AG04450 (cell line): ENCODE measurements around the gene IFT122. TPM values are rescaled to one million over a fixed set of nuclear protein-coding genes. Genes with fewer than 3 reads are reported as not detected.
"Not testable (repeated sequence)": the region's sequence is repeated elsewhere in the genome, so short reads cannot be mapped to it uniquely, and the experiment has no call there.

Experiments
- CTCF ChIA-PET: fragments of 300-600, 350-600 bp; formaldehyde crosslinking; extraction: SDS; loops from one replicate; lab custom pipeline; 2022; ENCODE audit warnings: antibody characterized with exemption, inconsistent platforms; lab: Charles Lee
- POLR2A ChIA-PET: fragments of 350-600 bp; formaldehyde crosslinking; extraction: SDS; loops from one replicate; lab custom pipeline; 2021; ENCODE audit warnings: antibody characterized with exemption, inconsistent platforms; lab: Yijun Ruan, JAX
- DNase-seq: peaks from one replicate; pipeline ENCODE4 v3.0.0-alpha.2; 2011; ENCODE audit warnings: low read depth, low spot score
- H3K27ac ChIP-seq: one replicate; pipeline ENCODE4 v1.5.1; 2012; ENCODE audit warnings: low read depth, low read length, control low read depth
- H3K27me3 ChIP-seq: one replicate; pipeline ENCODE4 v1.6.0; 2012; ENCODE audit warnings: low read length; ENCODE audit not compliant: control insufficient read depth, insufficient read depth
- H3K4me3 ChIP-seq: 2 replicates; pipeline ENCODE4 v1.5.1; 2011; ENCODE audit warnings: mild to moderate bottlenecking, low read depth, low read length, control low read depth
- H3K9me3 ChIP-seq: 2 replicates; pipeline ENCODE4 v1.5.1; 2012; ENCODE audit warnings: low read length; ENCODE audit not compliant: control insufficient read depth, insufficient read depth
- CTCF ChIP-seq: IDR thresholded peaks from 2 replicates; pipeline ENCODE4 v1.5.1; 2011; ENCODE audit warnings: low read depth, low read length, control low read depth, inconsistent platforms
- polyA minus RNA-seq: library from RNA; depleted of rRNA, polyadenylated mRNA; stranded (reverse); fragments of >200 nt; gene quantifications from 2 replicates; pipeline ENCODE4 v1.2.3, GENCODE V29; 2011; rRNA and poly(A)+ RNA removed
- polyA plus RNA-seq: library from polyadenylated mRNA; depleted of rRNA; stranded (reverse); fragments of >200 nt; gene quantifications from 2 replicates; pipeline ENCODE4 v1.2.3, GENCODE V29; 2011; rRNA removed

Gene IFT122
- polyA plus RNA-seq (14.0 and 14.3 TPM in 2 replicates), polyA minus RNA-seq (31.4 and 48.7 TPM in 2 replicates)

- H3K27ac ChIP-seq, result peak within 1 kb of the TSS; percentile 95
- ChIA-PET POLR2A (interaction anchor here (0.5 to 3.4 kb wide), 14 partner anchors 11 to 157 kb away, joined by 3 to 34 read pairs (median 3); partner anchors contain the start of gene EFCAB12), CTCF (interaction anchor here (1.1 to 4.1 kb wide), 4 partner anchors 50 to 503 kb away, joined by 3 to 21 read pairs (median 3); no protein-coding TSS in a partner anchor)
- TF ChIP-seq CTCF, result no peak
- peak; percentile 99 for DNase-seq
- H3K4me3 ChIP-seq, result peak within 1 kb of the TSS; percentile 97
- H3K9me3 ChIP-seq, result no peaks in the 10 kb centered on the region
- H3K27me3 ChIP-seq, result no peaks in the 10 kb centered on the region
Measured at GRCh38 chr3:129439817-129440617, at the start of gene IFT122, which contains the start of gene MBD4. IFT122 (plus strand) TSS chr3:129440224; CDS start chr3:129440331, 107 bp downstream. MBD4 (minus strand) TSS chr3:129439948; CDS start chr3:129439833, 115 bp downstream.

GRCh38 chr3:129391583-129391982, 48.4 kb upstream of the IFT122 start:
- H3K27me3 ChIP-seq, H3K27ac ChIP-seq, DNase-seq, H3K9me3 ChIP-seq, H3K4me3 ChIP-seq, POLR2A ChIA-PET: not testable (repeated sequence)
- CTCF ChIA-PET, result interaction anchor here (1.0 kb wide), 1 partner anchor 9 kb away, joined by 4 read pairs; no protein-coding TSS in a partner anchor

- H3K27ac ChIP-seq, DNase-seq, CTCF ChIA-PET, POLR2A ChIA-PET, H3K4me3 ChIP-seq, H3K9me3 ChIP-seq, H3K27me3 ChIP-seq: not testable (repeated sequence)
Measured at GRCh38 chr3:129392106-129392887, 47.7 kb upstream of the IFT122 start.

GRCh38 chr3:129393271-129393670, 46.8 kb upstream of the IFT122 start:
- DNase-seq, result no peak
- Histone ChIP-seq H3K27ac (no peak overlapping the region), H3K27me3 (no peaks in the 10 kb centered on the region), H3K9me3 (no peaks in the 10 kb centered on the region), H3K4me3 (no peak overlapping the region)
- ChIA-PET POLR2A (no interaction called here), CTCF (no interaction called here)
- TF ChIP-seq CTCF, result no peak

- DNase-seq, CTCF ChIA-PET, H3K27me3 ChIP-seq, H3K4me3 ChIP-seq, POLR2A ChIA-PET, H3K9me3 ChIP-seq, H3K27ac ChIP-seq: not testable (repeated sequence)
Measured at GRCh38 chr3:129393760-129394564, 46.1 kb upstream of the IFT122 start.

GRCh38 chr3:129398803-129399144, 41.2 kb upstream of the IFT122 start:
- POLR2A ChIA-PET, result no interaction called here
- CTCF ChIA-PET, result interaction anchor here (2.0 kb wide), 1 partner anchor 16 kb away, joined by 14 read pairs; no protein-coding TSS in a partner anchor
- no peak for TF ChIP-seq CTCF
- H3K9me3 ChIP-seq, result no peaks in the 10 kb centered on the region
- peak overlapping the region; percentile 87 for H3K4me3 ChIP-seq
- H3K27me3 ChIP-seq, result no peaks in the 10 kb centered on the region
- H3K27ac ChIP-seq, result peak overlapping the region; percentile 68
- DNase-seq, result no peak
